ENCODE data around the gene AK8. TPM values are rescaled to one million over a fixed set of nuclear protein-coding genes. Genes with fewer than 3 reads are reported as not detected.

AK8 gene
- total RNA-seq, 1 donor from 2014 or later, result 0.93 TPM

- no peak overlapping the region for H3K4me3 Mint-ChIP-seq
- POLR2A ChIA-PET, result no interaction called here
- no peak for DNase-seq
- peaks cover 11% of the 10 kb centered on the region for H3K4me1 Mint-ChIP-seq
- CTCF ChIA-PET, result no interaction called here
- no peaks in the 10 kb centered on the region for H3K36me3 Mint-ChIP-seq (ENCODE audit: low read depth)
- no peak for ATAC-seq (ENCODE audit: low read depth)
- H3K27ac Mint-ChIP-seq, result no peak overlapping the region
- peaks cover 15% of the 10 kb centered on the region for H3K27me3 Mint-ChIP-seq
- H3K9me3 Mint-ChIP-seq, result no peaks in the 10 kb centered on the region
- intact Hi-C loops (cut with micrococcal nuclease), result no loop called here
- no peak for TF ChIP-seq CTCF (IDR thresholded peaks at IDR 0.05)
Measured at GRCh38 chr9:132776891-132777290, 101.2 kb downstream of the AK8 start.

DNA sequence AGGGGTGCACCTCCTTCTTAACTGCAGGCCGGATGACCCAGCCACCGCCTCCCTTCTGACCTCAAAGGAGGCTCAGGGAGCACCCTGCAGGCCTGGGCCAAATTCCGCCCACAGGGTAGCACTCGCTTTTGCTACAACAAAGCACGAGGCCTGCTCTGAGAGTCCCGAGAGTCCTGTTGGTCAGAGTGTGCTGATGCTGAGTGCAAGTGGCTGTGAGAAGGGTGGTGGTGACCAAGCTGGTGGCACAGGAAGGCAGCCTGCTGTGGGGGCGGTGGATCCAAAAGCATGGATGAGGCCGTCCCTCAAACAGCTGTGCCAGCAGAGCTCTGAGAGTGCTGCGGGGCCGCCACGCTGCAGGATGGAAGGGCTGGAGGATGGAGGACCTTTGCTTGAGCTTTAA, 101.8 kb downstream of the AK8 start:
- H3K4me3 Mint-ChIP-seq, result no peak overlapping the region
- H3K27me3 Mint-ChIP-seq, result peaks cover 12% of the 10 kb centered on the region
- no peaks in the 10 kb centered on the region for H3K36me3 Mint-ChIP-seq (ENCODE audit: low read depth)
- TF ChIP-seq CTCF (IDR thresholded peaks at IDR 0.05), result no peak
- ATAC-seq (ENCODE audit: low read depth), result no peak
- no peak overlapping the region for H3K27ac Mint-ChIP-seq
- intact Hi-C loops (cut with micrococcal nuclease), result no loop called here
- ChIA-PET POLR2A (no interaction called here), CTCF (no interaction called here)
- peaks cover 12% of the 10 kb centered on the region for H3K4me1 Mint-ChIP-seq
- no peaks in the 10 kb centered on the region for H3K9me3 Mint-ChIP-seq
- DNase-seq, result no peak

DNA sequence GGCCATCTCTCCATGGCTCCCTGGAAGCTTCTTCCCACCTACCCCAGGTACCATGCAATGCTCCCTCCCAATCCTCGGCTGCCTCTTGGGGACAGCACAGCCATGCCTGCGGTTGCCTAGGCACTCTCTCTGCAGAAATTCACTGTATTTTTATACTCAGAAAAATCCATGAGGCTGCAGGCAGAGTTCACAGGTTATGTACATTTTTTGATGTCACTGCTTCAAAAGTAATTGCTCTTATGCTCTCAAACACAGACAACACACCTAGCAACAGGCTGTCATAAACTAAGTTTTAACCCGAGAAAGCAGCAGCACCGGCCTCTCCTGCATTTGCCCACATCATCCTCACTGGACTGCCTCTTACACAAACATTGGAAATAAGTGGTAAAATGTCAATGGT, 102.4 kb downstream of the AK8 start:
- Mint-ChIP-seq H3K4me3 (no peak overlapping the region), H3K27ac (no peak overlapping the region), H3K27me3 (peaks cover 12% of the 10 kb centered on the region), H3K36me3 (ENCODE audit: low read depth) (no peaks in the 10 kb centered on the region), H3K4me1 (peaks cover 15% of the 10 kb centered on the region), H3K9me3 (no peaks in the 10 kb centered on the region)
- intact Hi-C loops (cut with micrococcal nuclease), result no loop called here
- no peak for ATAC-seq (ENCODE audit: low read depth)
- DNase-seq, result no peak
- POLR2A ChIA-PET, result no interaction called here
- no peak for TF ChIP-seq CTCF (IDR thresholded peaks at IDR 0.05)
- CTCF ChIA-PET, result no interaction called here

DNA sequence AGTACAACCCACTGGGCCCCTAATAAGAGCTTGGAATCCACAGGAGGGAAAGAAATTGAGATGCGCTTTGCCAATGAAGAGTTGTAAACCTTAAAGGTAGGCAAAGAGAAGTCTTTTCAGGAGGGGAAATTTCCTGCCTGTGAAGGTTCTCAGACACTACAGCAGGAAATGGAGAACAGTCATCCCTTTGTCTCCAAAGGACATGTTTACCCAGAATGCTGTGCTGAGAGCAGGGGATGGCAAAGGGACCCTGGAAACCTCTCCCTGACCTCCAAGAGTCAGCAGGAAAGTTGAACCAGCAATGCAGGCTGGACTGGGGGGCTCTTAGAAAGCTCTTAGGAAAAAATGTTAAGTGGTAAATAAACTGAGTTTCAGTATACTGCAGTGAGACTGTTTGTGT, 103.2 kb downstream of the AK8 start:
- TF ChIP-seq CTCF (IDR thresholded peaks at IDR 0.05), result no peak
- Mint-ChIP-seq H3K4me3 (no peak overlapping the region), H3K4me1 (peaks cover 13% of the 10 kb centered on the region), H3K27ac (no peak overlapping the region), H3K36me3 (ENCODE audit: low read depth) (peaks cover 2% of the 10 kb centered on the region), H3K9me3 (no peaks in the 10 kb centered on the region), H3K27me3 (peaks cover 7% of the 10 kb centered on the region)
- ATAC-seq (ENCODE audit: low read depth), result no peak
- CTCF ChIA-PET, result no interaction called here
- POLR2A ChIA-PET, result no interaction called here
- intact Hi-C loops (cut with micrococcal nuclease), result no loop called here
- DNase-seq, result no peak

- Mint-ChIP-seq H3K4me1 (peaks cover 16% of the 10 kb centered on the region), H3K27me3 (no peaks in the 10 kb centered on the region), H3K4me3 (no peak overlapping the region), H3K36me3 (ENCODE audit: low read depth) (peaks cover 8% of the 10 kb centered on the region), H3K27ac (no peak overlapping the region), H3K9me3 (no peaks in the 10 kb centered on the region)
- CTCF ChIA-PET, result no interaction called here
- intact Hi-C loops (cut with micrococcal nuclease), result no loop called here
- no peak for DNase-seq
- no peak for ATAC-seq (ENCODE audit: low read depth)
- TF ChIP-seq CTCF (IDR thresholded peaks at IDR 0.05), result no peak
- POLR2A ChIA-PET, result no interaction called here
Measured at GRCh38 chr9:132773764-132774339, 104.2 kb downstream of the AK8 start.

Data from activated B cell treated with CpG ODN at 0.5 μM for 24 hours (primary cell).